Measurements from ENCODE around the gene THTPA.

Gene THTPA, protein sequence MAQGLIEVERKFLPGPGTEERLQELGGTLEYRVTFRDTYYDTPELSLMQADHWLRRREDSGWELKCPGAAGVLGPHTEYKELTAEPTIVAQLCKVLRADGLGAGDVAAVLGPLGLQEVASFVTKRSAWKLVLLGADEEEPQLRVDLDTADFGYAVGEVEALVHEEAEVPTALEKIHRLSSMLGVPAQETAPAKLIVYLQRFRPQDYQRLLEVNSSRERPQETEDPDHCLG

DNA sequence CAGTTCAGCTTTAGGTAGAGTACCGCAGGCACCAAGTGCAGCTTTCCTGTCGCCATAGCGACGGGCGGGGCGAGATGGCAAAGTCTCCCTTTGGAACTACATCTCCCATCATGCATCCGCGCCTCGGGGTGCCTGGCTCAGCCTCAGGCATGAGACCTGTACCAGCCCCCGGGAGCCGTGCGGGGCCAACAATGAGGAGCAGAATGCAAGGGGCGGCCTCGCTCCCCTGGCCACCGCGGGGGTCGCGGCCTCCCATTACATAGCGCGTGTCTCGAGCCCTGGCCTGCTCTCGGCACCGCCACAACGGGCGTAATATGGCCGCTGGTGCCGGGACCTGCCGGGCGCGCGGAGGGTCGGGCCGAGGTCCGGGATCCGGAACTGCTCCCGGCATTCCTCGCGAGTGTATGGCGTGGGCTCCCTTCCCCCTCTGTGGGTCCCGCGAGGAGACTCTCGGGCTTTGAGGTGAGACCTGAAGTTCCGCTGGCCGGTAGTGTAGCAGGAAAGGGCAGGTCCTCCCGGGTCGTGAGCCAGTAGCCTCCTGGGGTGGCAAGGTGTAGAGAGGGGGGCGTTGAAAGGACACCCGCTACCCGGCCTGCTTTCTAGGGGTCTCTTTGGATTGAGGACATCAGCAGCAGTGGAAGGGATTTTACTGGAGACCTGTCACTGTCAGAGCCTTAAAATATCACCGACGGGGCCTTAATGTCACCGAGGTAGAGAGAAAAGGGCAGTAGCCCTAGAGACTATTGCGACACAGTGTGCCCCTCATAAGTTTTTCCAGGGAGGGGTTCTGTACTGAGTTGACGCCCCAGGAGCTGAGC, at the start of gene THTPA:
Gene THTPA (plus strand): TSS at position 390 of the 818 bp plus-strand sequence. CDS start 487 bp downstream, outside the sequence.
- no CpG with 5 or more reads among the region's 54 CpGs for WGBS (ENCODE audit: insufficient coverage, insufficient read length)
- peak; percentile 68 for DNase-seq (ENCODE audit: low read depth, low spot score)
- H3K4me3 ChIP-seq (ENCODE audit: low read length): peak within 1 kb of the TSS; percentile 73

DNA sequence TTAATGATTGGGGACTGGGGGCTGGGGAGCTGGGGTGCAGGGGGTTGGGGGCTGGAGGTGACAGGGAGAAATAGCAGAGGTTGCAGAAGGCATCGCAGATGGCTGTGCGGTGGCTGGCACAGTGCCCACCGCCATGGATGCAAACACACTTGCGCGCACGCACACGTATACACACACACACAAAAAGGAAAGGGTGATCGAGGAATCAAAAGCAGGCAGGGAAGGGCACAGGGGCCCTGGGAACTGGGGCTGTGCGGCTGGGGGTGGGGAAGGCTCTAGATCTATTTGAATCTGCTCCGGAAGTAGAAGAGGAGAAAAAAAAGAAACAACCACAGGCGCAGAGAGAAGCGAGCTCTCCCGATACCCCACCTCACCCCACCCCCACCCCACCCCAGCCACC, 43.9 kb upstream of the THTPA start:
- DNase-seq (ENCODE audit: low read depth, low spot score): no peak
- Histone ChIP-seq H3K9me3 (ENCODE audit: control insufficient read depth, insufficient read depth, low read length) (no peaks in the 10 kb centered on the region), H3K27me3 (ENCODE audit: control insufficient read depth, insufficient read depth, low read length) (no peaks in the 10 kb centered on the region), H3K4me1 (ENCODE audit: control insufficient read depth, insufficient read depth, low read length) (peaks cover 1% of the 10 kb centered on the region; the same call in 1 of the 2 replicates), H3K36me3 (ENCODE audit: control insufficient read depth, insufficient read depth, low read length) (no peaks in the 10 kb centered on the region), H3K4me3 (ENCODE audit: low read length) (no peak overlapping the region), H3K27ac (ENCODE audit: low read length) (no peak overlapping the region)
- no CpG with 5 or more reads among the region's 13 CpGs for WGBS (ENCODE audit: insufficient coverage, insufficient read length)

More for the DNA sequence above, at the start of gene THTPA:
- Histone ChIP-seq H3K27ac (ENCODE audit: low read length) (no peak within 1 kb of the TSS), H3K27me3 (ENCODE audit: control insufficient read depth, insufficient read depth, low read length) (no peaks in the 10 kb centered on the region), H3K4me1 (ENCODE audit: control insufficient read depth, insufficient read depth, low read length) (peaks cover 5% of the 10 kb centered on the region), H3K9me3 (ENCODE audit: control insufficient read depth, insufficient read depth, low read length) (no peaks in the 10 kb centered on the region), H3K36me3 (ENCODE audit: control insufficient read depth, insufficient read depth, low read length) (0 out of 2 replicates have a peak, but pooled peaks cover 9% of the 10 kb centered on the region)

DNA sequence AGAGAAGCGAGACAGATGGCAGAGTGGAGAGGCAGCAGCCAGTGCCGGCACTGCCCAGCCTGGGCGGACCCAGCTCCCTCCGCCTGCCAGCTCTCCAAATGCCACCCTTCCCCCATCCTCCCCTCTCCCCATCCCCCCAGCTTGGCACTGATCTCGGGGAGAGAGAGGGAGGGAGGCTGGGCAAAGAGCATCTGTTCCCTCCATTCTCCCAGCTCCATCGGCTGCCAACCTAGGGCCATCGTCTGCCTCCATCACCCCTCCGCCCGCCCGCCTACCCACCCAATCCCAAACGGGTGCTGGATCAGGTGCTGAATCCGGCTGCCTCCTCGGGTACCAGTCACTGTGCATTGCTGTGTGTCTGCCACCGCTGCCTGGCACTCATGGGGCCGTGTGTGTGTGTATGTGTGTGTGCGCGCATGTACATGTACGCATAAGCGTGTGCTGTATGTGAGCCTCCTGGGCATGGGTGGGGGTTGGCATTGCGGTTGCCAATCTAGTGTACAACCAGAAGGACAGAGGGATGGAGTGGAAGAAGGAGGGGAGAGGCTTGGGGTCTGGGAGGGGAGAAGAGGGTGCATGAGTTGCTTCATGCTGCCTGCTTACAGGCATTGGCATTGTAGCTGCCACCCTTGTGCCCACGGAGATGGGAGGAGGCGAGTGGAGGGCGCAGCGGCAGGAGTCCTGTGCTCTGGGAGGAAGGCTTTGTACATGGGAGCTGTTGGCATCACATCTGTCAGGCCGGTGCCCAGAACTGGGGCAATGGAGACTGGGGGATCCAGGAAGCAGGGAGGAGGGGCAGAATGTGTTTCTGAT, 42.9 kb upstream of the THTPA start:
- no peak overlapping the region for H3K4me3 ChIP-seq (ENCODE audit: low read length)
- no peaks in the 10 kb centered on the region for H3K9me3 ChIP-seq (ENCODE audit: control insufficient read depth, insufficient read depth, low read length)
- peaks cover 1% of the 10 kb centered on the region; the same call in 1 of the 2 replicates for H3K4me1 ChIP-seq (ENCODE audit: control insufficient read depth, insufficient read depth, low read length)
- H3K27ac ChIP-seq (ENCODE audit: low read length): no peak overlapping the region
- H3K36me3 ChIP-seq (ENCODE audit: control insufficient read depth, insufficient read depth, low read length): no peaks in the 10 kb centered on the region
- no peak for DNase-seq (ENCODE audit: low read depth, low spot score)
- H3K27me3 ChIP-seq (ENCODE audit: control insufficient read depth, insufficient read depth, low read length): no peaks in the 10 kb centered on the region
- no CpG with 5 or more reads among the region's 25 CpGs for WGBS (ENCODE audit: insufficient coverage, insufficient read length)

DNA sequence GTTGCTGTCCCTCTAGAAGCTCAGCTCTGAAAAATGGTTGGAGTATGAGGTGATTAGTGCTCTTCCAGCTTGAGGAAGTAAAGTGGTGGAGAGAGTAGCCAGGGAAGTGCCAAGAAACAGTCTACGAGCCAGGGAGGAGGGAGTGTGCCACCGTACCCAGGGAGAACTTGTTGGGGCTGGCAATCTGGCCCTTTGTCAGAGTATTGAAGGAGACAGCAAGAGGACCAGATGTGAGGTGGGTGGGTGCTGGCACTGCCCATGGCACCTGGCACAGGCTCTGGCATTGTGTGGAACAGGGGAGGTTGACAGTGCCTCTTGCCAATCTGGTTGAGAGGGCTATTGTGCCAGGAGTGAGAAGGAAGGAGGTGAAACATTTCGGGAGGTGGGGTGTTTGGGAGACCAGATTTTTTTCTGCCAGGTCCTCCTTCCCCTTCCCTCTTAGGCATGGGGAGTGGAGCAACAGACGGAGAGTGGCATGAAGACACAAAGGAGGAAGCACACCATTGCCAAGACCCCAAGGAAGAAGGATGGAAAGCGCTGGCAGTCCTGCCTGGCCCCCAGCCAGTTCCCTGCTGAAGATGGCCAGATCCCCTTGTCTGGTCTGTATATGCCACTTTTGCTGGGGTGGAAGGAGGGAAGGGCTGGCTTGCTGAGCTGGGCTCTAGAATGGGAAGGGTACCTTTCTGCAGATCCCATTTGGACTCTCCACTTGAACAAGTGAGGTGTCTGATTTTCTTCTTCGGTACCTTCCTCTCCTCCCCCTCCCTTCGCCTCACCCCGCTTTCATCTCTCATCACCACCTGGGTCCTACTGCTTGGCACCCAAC, 42.0 kb upstream of the THTPA start:
- no peaks in the 10 kb centered on the region for H3K27me3 ChIP-seq (ENCODE audit: control insufficient read depth, insufficient read depth, low read length)
- H3K27ac ChIP-seq (ENCODE audit: low read length): no peak overlapping the region
- no peak overlapping the region for H3K4me3 ChIP-seq (ENCODE audit: low read length)
- H3K9me3 ChIP-seq (ENCODE audit: control insufficient read depth, insufficient read depth, low read length): no peaks in the 10 kb centered on the region
- no peak for DNase-seq (ENCODE audit: low read depth, low spot score)
- WGBS (ENCODE audit: insufficient coverage, insufficient read length): no CpG with 5 or more reads among the region's 8 CpGs
- H3K36me3 ChIP-seq (ENCODE audit: control insufficient read depth, insufficient read depth, low read length): no peaks in the 10 kb centered on the region
- H3K4me1 ChIP-seq (ENCODE audit: control insufficient read depth, insufficient read depth, low read length): peaks cover 3% of the 10 kb centered on the region

DNA sequence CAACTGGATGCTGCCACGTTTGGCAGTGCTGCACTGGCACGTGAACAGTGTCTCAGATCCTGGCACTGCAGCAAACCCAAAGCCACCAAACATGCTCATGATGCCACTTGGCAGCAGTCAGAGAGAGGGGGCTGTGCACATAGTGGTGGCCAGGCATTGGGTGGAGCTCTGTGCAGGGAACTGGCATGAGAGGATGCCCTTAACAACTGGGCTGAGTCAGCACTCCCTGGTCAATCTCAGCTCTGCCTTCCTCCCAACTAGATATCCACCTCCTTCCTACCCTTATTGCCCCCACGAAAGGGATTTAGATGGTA, 41.5 kb upstream of the THTPA start:
- peaks cover 3% of the 10 kb centered on the region for H3K4me1 ChIP-seq (ENCODE audit: control insufficient read depth, insufficient read depth, low read length)
- no peak for DNase-seq (ENCODE audit: low read depth, low spot score)
- no peaks in the 10 kb centered on the region for H3K36me3 ChIP-seq (ENCODE audit: control insufficient read depth, insufficient read depth, low read length)
- H3K27ac ChIP-seq (ENCODE audit: low read length): no peak overlapping the region
- WGBS (ENCODE audit: insufficient coverage, insufficient read length): no CpG with 5 or more reads among the region's 3 CpGs
- H3K27me3 ChIP-seq (ENCODE audit: control insufficient read depth, insufficient read depth, low read length): no peaks in the 10 kb centered on the region
- no peak overlapping the region for H3K4me3 ChIP-seq (ENCODE audit: low read length)
- H3K9me3 ChIP-seq (ENCODE audit: control insufficient read depth, insufficient read depth, low read length): no peaks in the 10 kb centered on the region

DNA sequence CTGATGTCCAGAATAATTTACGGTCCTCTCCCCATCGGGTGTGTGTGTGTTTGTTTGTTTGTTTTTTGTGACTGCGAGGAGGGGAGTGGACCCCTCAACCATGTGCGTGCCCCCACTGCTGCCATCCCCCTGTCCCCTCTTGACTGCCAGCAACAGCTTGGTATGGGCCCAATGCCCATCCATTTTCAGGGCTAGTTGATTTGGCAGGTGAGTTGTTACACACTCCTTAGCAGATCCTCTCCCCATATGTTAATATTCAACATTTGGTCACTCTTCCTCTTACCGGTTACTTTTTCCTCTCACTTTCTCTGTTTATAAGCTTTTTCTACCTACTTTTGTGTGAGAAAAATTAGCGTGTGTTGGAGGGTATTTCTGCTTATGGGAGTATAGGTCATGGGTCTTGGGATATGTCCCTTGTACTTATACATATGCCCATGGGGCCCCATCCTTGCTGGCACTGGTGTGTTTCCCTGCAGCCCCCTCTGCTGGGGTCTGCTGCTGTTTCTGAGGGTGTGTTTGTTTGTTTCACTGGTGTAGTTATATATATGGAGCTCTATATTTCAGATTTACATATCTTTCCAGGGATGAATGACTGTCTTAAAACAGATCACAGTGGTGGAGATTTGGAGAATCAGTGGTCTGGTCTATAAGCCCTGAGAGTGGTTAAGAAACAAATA, 38.3 kb upstream of the THTPA start:
- no peak for DNase-seq (ENCODE audit: low read depth, low spot score)
- no CpG with 5 or more reads among the region's 6 CpGs for WGBS (ENCODE audit: insufficient coverage, insufficient read length)

DNA sequence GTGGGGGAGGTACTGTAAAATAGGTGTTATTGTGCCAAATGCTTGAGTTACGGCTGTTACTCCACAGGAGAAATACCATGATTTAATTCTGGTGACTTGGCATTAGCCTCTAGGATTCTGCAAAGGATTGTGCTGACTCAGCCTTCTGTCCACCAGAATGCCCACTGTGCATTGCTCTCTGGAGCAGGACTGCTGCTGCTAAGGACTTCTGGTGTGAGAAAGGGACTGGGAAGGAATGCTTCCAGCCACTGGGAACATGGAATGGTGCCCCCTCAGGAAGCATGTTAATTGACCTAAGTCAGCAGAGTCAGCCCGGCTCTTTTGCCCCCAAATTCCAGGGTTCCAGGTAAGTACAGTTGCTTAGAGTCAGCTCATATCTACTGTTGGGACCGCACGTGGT, 37.4 kb upstream of the THTPA start:
- Histone ChIP-seq H3K4me1 (ENCODE audit: control insufficient read depth, insufficient read depth, low read length) (peaks cover 11% of the 10 kb centered on the region), H3K36me3 (ENCODE audit: control insufficient read depth, insufficient read depth, low read length) (peaks cover 5% of the 10 kb centered on the region), H3K4me3 (ENCODE audit: low read length) (no peak overlapping the region), H3K9me3 (ENCODE audit: control insufficient read depth, insufficient read depth, low read length) (no peaks in the 10 kb centered on the region), H3K27me3 (ENCODE audit: control insufficient read depth, insufficient read depth, low read length) (no peaks in the 10 kb centered on the region), H3K27ac (ENCODE audit: low read length) (no peak overlapping the region)
- no CpG with 5 or more reads among the region's 4 CpGs for WGBS (ENCODE audit: insufficient coverage, insufficient read length)
- DNase-seq (ENCODE audit: low read depth, low spot score): no peak

More for the DNA sequence above, 38.3 kb upstream of the THTPA start:
- Histone ChIP-seq H3K9me3 (ENCODE audit: control insufficient read depth, insufficient read depth, low read length) (no peaks in the 10 kb centered on the region), H3K36me3 (ENCODE audit: control insufficient read depth, insufficient read depth, low read length) (peaks cover 5% of the 10 kb centered on the region), H3K4me3 (ENCODE audit: low read length) (no peak overlapping the region), H3K27ac (ENCODE audit: low read length) (no peak overlapping the region), H3K4me1 (ENCODE audit: control insufficient read depth, insufficient read depth, low read length) (peaks cover 8% of the 10 kb centered on the region), H3K27me3 (ENCODE audit: control insufficient read depth, insufficient read depth, low read length) (no peaks in the 10 kb centered on the region)

DNA sequence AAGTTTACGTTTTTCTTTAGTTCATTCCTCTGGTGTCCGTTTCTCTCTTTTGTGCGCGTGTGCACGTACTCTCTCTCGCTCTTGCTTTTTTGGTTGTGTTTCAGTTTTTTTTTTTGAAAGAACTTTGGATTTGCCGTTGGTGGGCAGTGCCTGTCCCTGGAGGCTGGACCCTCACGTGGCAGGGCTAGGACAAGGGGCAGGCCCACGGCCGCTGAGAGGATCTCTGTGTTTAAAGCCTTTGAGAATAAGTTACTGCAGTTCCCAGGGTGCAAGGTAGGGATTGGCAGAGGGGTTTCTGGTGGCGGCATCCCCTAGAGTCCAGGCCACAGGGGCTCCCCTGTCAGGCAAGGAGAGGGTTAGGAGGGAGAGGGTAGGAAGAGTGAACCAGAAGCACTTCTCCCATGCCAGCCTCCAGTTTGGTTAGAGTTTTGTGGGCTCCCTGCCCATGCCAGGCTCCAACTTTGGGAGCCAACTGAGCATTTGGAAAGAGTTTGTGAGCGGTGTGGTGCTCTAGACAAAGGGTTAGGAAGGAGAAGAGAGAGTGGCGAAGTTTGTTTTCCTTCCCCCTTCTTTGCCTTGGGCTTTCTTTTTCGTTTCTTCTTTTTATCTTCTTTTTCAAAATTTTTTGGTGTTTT, 35.1 kb upstream of the THTPA start:
- DNase-seq (ENCODE audit: low read depth, low spot score): no peak
- WGBS (ENCODE audit: insufficient coverage, insufficient read length): no CpG with 5 or more reads among the region's 14 CpGs
- no peaks in the 10 kb centered on the region for H3K9me3 ChIP-seq (ENCODE audit: control insufficient read depth, insufficient read depth, low read length)
- H3K36me3 ChIP-seq (ENCODE audit: control insufficient read depth, insufficient read depth, low read length): peaks cover 18% of the 10 kb centered on the region
- no peaks in the 10 kb centered on the region for H3K27me3 ChIP-seq (ENCODE audit: control insufficient read depth, insufficient read depth, low read length)
- no peak overlapping the region for H3K27ac ChIP-seq (ENCODE audit: low read length)
- no peak overlapping the region for H3K4me3 ChIP-seq (ENCODE audit: low read length)
- H3K4me1 ChIP-seq (ENCODE audit: control insufficient read depth, insufficient read depth, low read length): peaks cover 13% of the 10 kb centered on the region

DNA sequence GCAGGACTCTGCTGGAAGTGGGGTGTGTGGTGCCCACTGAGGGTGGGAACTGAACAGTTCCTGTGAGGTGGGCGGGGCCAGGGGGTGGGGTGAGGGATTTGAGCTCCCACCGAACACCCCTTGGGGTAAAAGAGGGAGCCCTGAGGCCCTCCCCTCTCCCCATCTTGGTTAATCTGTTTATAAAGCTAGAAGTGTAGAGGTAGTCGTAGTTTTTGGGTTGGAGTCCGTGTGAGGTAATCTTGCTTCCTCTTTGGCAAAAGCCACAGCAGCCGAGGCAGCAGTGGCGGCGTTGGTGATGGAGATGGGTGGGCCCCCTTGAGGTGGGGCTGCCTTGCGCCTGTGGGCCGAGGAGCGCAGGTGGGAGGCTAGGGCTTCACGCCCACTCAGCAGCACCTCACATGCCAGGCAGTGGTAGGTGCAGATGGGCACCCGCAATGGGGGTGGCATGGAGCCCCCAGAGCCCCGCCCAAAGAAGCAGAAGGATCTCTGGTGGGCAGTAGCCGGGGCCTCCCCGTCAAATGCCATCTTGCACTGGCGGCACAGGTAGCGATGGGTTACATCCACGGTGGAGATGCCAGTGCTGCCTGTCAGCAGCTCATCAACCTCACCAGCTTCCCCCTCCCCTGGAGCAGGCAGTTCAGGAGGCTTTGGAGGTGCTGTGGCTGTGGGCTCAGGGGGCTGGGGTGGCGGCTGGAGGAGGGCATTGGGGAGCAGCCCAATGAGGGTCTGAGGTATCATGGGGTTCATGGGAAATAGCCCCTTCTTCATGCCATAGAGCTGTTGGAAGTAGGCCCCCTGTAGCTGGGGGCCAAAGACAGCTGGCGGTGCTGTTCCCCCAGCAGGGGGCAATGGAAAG, 34.1 kb upstream of the THTPA start:
- WGBS (ENCODE audit: insufficient coverage, insufficient read length): no CpG with 5 or more reads among the region's 20 CpGs
- Histone ChIP-seq H3K4me1 (ENCODE audit: control insufficient read depth, insufficient read depth, low read length) (peaks cover 13% of the 10 kb centered on the region), H3K4me3 (ENCODE audit: low read length) (no peak overlapping the region), H3K9me3 (ENCODE audit: control insufficient read depth, insufficient read depth, low read length) (no peaks in the 10 kb centered on the region), H3K27me3 (ENCODE audit: control insufficient read depth, insufficient read depth, low read length) (no peaks in the 10 kb centered on the region), H3K27ac (ENCODE audit: low read length) (no peak overlapping the region), H3K36me3 (ENCODE audit: control insufficient read depth, insufficient read depth, low read length) (peaks cover 24% of the 10 kb centered on the region)
- no peak for DNase-seq (ENCODE audit: low read depth, low spot score)
